SKM-1 treated with dmso at 0.1 percent for 144 hours (cell line): ENCODE results near the gene GDPGP1.

Source experiments
- DNase-seq: peaks from one replicate; lab custom pipeline; 2025; ENCODE audit not compliant: unreplicated experiment; lab: John Stamatoyannopoulos, UW

The GDPGP1 gene

GRCh38 chr15:90203473-90203872 is 30.5 kb upstream of the GDPGP1 start:
- DNase-seq = no peak

GRCh38 chr15:90203922-90204321 is 30.1 kb upstream of the GDPGP1 start:
- no peak for DNase-seq

- DNase-seq = no peak
Measured at GRCh38 chr15:90205050-90205848, 28.8 kb upstream of the GDPGP1 start.

GRCh38 chr15:90205886-90206285 is 28.1 kb upstream of the GDPGP1 start:
- no peak for DNase-seq

GRCh38 chr15:90207252-90207651 is 26.8 kb upstream of the GDPGP1 start:
- no peak for DNase-seq

GRCh38 chr15:90208356-90208755 is 25.7 kb upstream of the GDPGP1 start:
- no peak for DNase-seq

- DNase-seq = no peak
Measured at GRCh38 chr15:90209591-90209990, 24.4 kb upstream of the GDPGP1 start.

- DNase-seq = no peak
Measured at GRCh38 chr15:90210593-90210992, 23.4 kb upstream of the GDPGP1 start.

GRCh38 chr15:90211009-90211408 is 23.0 kb upstream of the GDPGP1 start:
- DNase-seq = no peak

GRCh38 chr15:90211440-90212143 is 22.4 kb upstream of the GDPGP1 start:
- no peak for DNase-seq

- DNase-seq = no peak
Measured at GRCh38 chr15:90212221-90213098, 21.5 kb upstream of the GDPGP1 start.

- no peak for DNase-seq
Measured at GRCh38 chr15:90213122-90213817, 20.7 kb upstream of the GDPGP1 start.

- no peak for DNase-seq
Measured at GRCh38 chr15:90213818-90214204, 20.2 kb upstream of the GDPGP1 start.

GRCh38 chr15:90214553-90215196 is 19.3 kb upstream of the GDPGP1 start:
- DNase-seq = no peak

GRCh38 chr15:90217671-90218394 is 16.2 kb upstream of the GDPGP1 start:
- no peak for DNase-seq

- peak; percentile 26 for DNase-seq
Measured at GRCh38 chr15:90219421-90220141, 14.4 kb upstream of the GDPGP1 start.

- DNase-seq = peak; percentile 9
Measured at GRCh38 chr15:90221246-90221900, 12.6 kb upstream of the GDPGP1 start.

- DNase-seq = no peak
Measured at GRCh38 chr15:90222547-90222946, 11.5 kb upstream of the GDPGP1 start.
